Neural crest cell (in vitro differentiated cells): ENCODE measurements around the gene RAPGEF1. TPM values are rescaled to one million over a fixed set of nuclear protein-coding genes. Genes with fewer than 3 reads are reported as not detected.
"Not testable (repeated sequence)": the region's sequence is repeated elsewhere in the genome, so short reads cannot be mapped to it uniquely, and the experiment has no call there.

Source experiments
- DNase-seq: peaks from one replicate; pipeline ENCODE4 v3.0.0; 2021; ENCODE audit warnings: low read depth, mixed read lengths, low spot score
- H3K27ac Mint-ChIP-seq: one replicate; pipeline ENCODE4 v1.8.0; 2021; ENCODE audit warnings: mild to moderate bottlenecking, mixed read lengths; ENCODE audit not compliant: unreplicated experiment
- H3K27me3 Mint-ChIP-seq: 2 replicates; pipeline ENCODE4 v1.8.0; 2021; ENCODE audit warnings: low read depth, mild to moderate bottlenecking, mixed read lengths
- H3K36me3 Mint-ChIP-seq: 2 replicates; pipeline ENCODE4 v1.8.0; 2021; ENCODE audit warnings: low read depth, mild to moderate bottlenecking, mixed read lengths
- H3K4me1 Mint-ChIP-seq: 2 replicates; pipeline ENCODE4 v1.8.0; 2021; ENCODE audit warnings: mixed read lengths
- H3K4me3 Mint-ChIP-seq: one replicate; pipeline ENCODE4 v1.8.0; 2021; ENCODE audit warnings: mild to moderate bottlenecking, mixed read lengths
- H3K9me3 Mint-ChIP-seq: 2 replicates; pipeline ENCODE4 v1.8.0; 2021; ENCODE audit warnings: mixed read lengths
- total RNA-seq: library from RNA; stranded (reverse); gene quantifications from 2 replicates; pipeline ENCODE4 v1.2.1, GENCODE V29; 2021
- TF ChIP-seq, protein P1 (sequence below): fragments of 200-600 bp; sonication (generic); conservative IDR thresholded peaks from 2 replicates; pipeline ENCODE4 v1.5.0; 2021; ENCODE audit warnings: antibody characterized with exemption, mild to moderate bottlenecking

RAPGEF1 gene
- total RNA-seq, 1 donor from 2014 or later = 68.1 TPM

DNA sequence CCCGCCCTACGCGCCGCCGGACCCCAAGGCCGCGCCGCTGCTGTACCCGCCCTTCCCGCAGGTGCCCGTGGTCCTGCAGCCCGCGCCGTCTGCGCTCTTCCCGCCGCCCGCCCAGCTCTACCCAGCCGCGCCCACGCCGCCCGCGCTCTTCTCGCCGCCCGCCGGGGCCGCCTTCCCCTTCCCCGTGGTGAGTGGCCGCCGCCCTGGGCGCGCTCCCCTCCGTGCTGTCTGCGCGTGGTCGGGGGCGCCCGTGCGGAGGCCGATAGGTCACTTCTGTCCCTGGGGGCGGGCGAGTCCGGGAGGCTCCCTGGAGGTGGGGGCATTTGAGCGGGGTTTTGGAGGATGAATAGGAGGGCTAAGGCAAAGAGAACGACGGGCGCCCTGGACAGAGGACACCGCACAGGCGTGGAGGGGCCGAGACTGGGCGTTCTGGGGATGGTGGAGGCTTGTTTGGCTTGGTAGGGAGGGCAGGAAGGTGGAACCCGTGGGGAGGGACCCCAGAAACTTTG lies 185.0 kb downstream of the RAPGEF1 start:
- no peak for DNase-seq

DNA sequence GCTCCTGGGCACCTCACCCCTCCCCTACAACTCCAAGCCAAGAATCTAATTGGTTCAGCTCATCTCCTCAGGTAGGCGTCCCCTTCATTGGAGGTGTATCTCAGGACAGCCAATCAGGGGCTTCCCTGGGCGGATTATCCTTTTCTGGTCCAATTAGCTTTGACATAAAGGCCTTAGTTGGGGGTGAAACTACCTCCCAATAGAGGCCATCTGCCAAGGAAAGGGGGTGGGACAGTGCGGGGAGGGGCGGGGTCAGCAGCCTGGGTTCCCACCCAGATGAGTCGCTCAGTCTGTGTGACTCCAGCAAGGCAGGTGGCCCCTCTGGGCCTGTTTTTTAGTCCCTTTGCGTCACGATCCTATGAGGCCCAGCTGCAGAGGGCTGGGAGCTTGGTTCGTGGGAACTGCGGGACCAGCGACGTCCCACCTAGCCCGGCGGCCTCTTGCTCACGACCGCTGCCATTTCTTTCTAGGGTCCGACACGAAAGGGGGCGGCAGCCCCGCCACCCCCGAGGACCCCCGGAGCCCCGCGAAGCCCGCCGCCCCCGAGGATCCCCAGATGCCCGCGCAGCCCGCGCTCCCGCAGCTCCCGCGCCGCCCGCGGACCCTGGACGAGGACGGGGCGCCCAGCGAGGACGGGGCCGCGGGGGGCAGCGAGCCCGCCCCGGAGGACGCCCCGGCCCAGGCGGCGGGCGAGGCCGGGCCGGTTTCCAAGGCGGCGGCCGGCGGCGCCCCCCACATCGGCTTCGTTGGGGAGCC lies 185.6 kb downstream of the RAPGEF1 start:
- TF ChIP-seq, protein P1, sequence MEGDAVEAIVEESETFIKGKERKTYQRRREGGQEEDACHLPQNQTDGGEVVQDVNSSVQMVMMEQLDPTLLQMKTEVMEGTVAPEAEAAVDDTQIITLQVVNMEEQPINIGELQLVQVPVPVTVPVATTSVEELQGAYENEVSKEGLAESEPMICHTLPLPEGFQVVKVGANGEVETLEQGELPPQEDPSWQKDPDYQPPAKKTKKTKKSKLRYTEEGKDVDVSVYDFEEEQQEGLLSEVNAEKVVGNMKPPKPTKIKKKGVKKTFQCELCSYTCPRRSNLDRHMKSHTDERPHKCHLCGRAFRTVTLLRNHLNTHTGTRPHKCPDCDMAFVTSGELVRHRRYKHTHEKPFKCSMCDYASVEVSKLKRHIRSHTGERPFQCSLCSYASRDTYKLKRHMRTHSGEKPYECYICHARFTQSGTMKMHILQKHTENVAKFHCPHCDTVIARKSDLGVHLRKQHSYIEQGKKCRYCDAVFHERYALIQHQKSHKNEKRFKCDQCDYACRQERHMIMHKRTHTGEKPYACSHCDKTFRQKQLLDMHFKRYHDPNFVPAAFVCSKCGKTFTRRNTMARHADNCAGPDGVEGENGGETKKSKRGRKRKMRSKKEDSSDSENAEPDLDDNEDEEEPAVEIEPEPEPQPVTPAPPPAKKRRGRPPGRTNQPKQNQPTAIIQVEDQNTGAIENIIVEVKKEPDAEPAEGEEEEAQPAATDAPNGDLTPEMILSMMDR = no peak
- H3K27ac Mint-ChIP-seq = no peak overlapping the region
- peaks cover 4% of the 10 kb centered on the region for H3K9me3 Mint-ChIP-seq
- H3K27me3 Mint-ChIP-seq = peaks cover 64% of the 10 kb centered on the region
- no peak overlapping the region for H3K4me3 Mint-ChIP-seq
- H3K36me3 Mint-ChIP-seq = no peaks in the 10 kb centered on the region
- DNase-seq = no peak
- H3K4me1 Mint-ChIP-seq = no peaks in the 10 kb centered on the region

More for the DNA sequence above, 185.0 kb downstream of the RAPGEF1 start:
- no peaks in the 10 kb centered on the region for H3K4me1 Mint-ChIP-seq
- H3K4me3 Mint-ChIP-seq = peak overlapping the region; percentile 57
- TF ChIP-seq, protein P1 = no peak
- peaks cover 3% of the 10 kb centered on the region for H3K36me3 Mint-ChIP-seq
- H3K9me3 Mint-ChIP-seq = peaks cover 5% of the 10 kb centered on the region
- H3K27me3 Mint-ChIP-seq = peaks cover 58% of the 10 kb centered on the region
- H3K27ac Mint-ChIP-seq = no peak overlapping the region

DNA sequence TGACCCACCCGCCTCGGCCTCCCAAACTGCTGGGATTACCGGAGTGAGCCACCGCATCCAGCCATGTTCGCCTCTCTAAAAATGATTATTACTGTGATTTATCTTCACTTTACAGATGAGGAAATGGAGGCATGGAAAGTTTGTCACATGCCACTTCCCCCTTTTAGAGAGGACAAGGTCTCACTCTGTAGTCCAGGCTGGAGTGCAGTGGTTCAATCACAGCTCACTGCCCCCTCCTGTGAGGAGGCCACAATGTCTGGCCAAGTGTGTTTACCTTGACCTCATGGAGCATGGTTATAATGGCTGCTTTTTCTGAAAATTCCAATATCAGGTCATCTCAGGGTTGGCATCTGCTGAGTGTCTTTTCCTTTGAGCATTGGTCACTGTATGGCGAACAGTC lies 187.8 kb downstream of the RAPGEF1 start:
- Mint-ChIP-seq H3K27ac (no peak overlapping the region), H3K36me3 (peaks cover 7% of the 10 kb centered on the region), H3K4me3 (no peak overlapping the region), H3K4me1 (no peaks in the 10 kb centered on the region), H3K27me3 (peaks cover 80% of the 10 kb centered on the region), H3K9me3 (peaks cover 3% of the 10 kb centered on the region)
- TF ChIP-seq, protein P1 = no peak
- no peak for DNase-seq

DNA sequence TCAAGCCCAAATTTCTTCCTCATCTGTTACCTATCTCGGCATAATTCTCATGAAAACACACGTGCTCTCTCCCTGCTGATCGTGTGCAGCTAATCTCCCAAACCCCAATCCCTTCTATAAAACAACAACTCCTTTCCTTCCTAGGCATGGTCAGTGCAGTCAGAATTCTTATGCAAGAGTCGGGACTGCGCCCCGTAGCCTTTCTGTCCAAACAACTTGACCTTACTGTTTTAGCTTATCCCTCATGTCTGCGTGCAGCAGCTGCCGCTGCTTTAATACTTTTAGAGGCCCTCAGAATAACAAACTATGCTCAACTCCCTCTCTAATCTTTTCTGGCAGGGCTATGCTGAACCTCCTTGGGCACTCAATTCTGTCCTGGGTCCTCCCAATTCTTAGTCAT lies 189.4 kb downstream of the RAPGEF1 start:
- H3K4me1 Mint-ChIP-seq, H3K4me3 Mint-ChIP-seq, H3K9me3 Mint-ChIP-seq, DNase-seq, H3K27ac Mint-ChIP-seq, H3K36me3 Mint-ChIP-seq: not testable (repeated sequence)
- peaks cover 67% of the 10 kb centered on the region for H3K27me3 Mint-ChIP-seq

DNA sequence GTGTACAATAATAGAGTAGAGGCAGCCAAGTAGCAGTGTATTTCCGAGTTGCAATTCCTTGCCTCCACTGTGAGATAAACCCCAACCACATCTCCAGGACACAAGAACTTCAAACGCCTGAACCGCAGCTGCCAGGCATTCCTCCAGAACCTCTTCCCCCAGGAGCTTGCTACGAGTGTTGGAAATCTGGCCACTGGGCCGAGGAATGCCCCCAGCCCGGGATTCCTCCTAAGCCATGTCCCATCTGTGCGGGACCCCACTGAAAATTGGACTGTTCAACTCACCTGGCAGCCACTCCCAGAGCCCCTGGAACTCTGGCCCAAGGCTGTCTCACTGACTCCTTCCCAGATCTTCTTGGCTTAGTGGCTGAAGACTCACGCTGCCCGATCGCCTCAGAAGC lies 190.7 kb downstream of the RAPGEF1 start:
- H3K27me3 Mint-ChIP-seq = peaks cover 58% of the 10 kb centered on the region
- not testable (repeated sequence) for H3K36me3 Mint-ChIP-seq

DNA sequence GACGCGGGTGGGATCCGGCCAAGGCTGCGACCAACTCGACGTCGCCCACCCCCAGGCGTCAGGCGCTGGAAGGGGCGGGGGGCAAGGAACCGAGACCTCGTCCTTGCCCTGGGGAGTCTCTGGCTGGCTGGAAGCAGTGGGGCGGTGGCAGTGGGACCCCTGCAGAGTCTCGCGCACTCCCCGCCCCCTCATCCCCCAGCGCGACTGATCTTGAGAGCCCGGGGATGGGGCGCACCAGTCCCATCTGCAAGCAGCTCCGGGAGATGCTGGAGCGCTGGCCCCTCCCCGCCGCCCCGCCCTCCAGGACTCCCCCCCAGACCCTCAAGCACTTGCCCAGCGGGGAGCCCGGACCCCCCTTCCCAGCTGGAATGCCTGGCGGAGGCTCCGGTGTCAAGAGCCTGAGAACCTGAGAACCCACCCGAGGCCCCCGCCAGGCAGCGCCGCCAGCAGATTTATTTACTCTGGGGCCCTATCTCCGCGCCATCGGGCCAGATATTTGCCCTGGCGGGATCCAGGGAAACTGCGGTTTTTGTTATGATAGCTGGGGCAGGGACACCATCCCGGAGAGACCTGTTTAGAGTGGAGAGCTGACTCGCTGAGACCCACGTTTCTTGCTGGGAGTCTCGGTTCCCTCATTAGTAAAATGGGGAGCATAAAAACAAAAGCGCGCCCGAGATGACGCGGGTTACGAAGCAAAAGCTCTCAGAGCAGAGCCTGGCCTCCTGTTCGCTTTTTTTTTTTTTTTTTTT lies 193.4 kb downstream of the RAPGEF1 start:
- TF ChIP-seq, protein P1 = peak; percentile 19
- DNase-seq = no peak
- Mint-ChIP-seq H3K4me1 (no peaks in the 10 kb centered on the region), H3K36me3 (peaks cover 15% of the 10 kb centered on the region), H3K27ac (no peak overlapping the region), H3K27me3 (peaks cover 36% of the 10 kb centered on the region), H3K4me3 (no peak overlapping the region), H3K9me3 (peaks cover 10% of the 10 kb centered on the region)

More for the DNA sequence above, 190.7 kb downstream of the RAPGEF1 start:
- H3K27ac Mint-ChIP-seq, DNase-seq, H3K9me3 Mint-ChIP-seq, H3K4me3 Mint-ChIP-seq, H3K4me1 Mint-ChIP-seq: not testable (repeated sequence)
